HepG2 (cell line): ENCODE measurements around the gene THRB. TPM values are rescaled to one million over a fixed set of nuclear protein-coding genes. Genes with fewer than 3 reads are reported as not detected.

ENCODE experiments used
- ATAC-seq: fragments of 200-7000 bp; cut with Tn5 transposase; 3 replicates; pipeline ENCODE4 v1.9.1; 2020; ENCODE audit warnings: mild to moderate bottlenecking, moderate library complexity
- BruUV-seq: library from RNA; stranded (reverse); fragments of 400-500 nt; replicated peaks from 2 replicates; lab custom pipeline; 2021; lab: Mats Ljungman, UMichigan
- CTCF ChIA-PET: fragments of 300-600 bp; formaldehyde crosslinking; extraction: SDS; loops from one replicate; lab custom pipeline; 2021; ENCODE audit warnings: low total read pairs, inconsistent platforms, low intra/inter-chr PET ratio; lab: Yijun Ruan, JAX
- POLR2A ChIA-PET: fragments of 350-600 bp; sonication (Branson Sonifier 250); formaldehyde crosslinking; loops from one replicate; lab custom pipeline; 2020; ENCODE audit warnings: antibody characterized with exemption, inconsistent platforms; lab: Yijun Ruan, JAX
- DNase-seq: peaks from one replicate; pipeline ENCODE4 v3.0.0-alpha.2; 2015; ENCODE audit warnings: low spot score
- FAIRE-seq: peaks from 3 replicates; lab custom pipeline; 2011; peaks lifted over from hg19 to GRCh38; lab: Jason Lieb, UNC
- H2AFZ ChIP-seq: one replicate; pipeline ENCODE4 v1.6.1; 2011; ENCODE audit warnings: low read length, inconsistent platforms
- H3K27ac ChIP-seq: fragments of 300-600 bp; 3 replicates; pipeline ENCODE4 v1.8.0; 2011; ENCODE audit warnings: mixed run types, mild to moderate bottlenecking, mixed read lengths, low read length, inconsistent platforms; ENCODE audit not compliant: insufficient read depth; ENCODE audit errors: extremely low read length
- H3K27me3 ChIP-seq, 2 experiments: fragments of 200-600 bp in 1 of 2; 2 replicates in 1 of 2; 3 replicates in 1 of 2; pipeline versions ENCODE4 v1.6.0 to v1.8.0; 2011; ENCODE audit warnings: low read length in 2 of 2, mild to moderate bottlenecking in 2 of 2, moderate library complexity in 2 of 2, inconsistent platforms in 1 of 2; ENCODE audit not compliant: insufficient read depth in 2 of 2, control insufficient read depth in 1 of 2
- H3K36me3 ChIP-seq, 2 experiments: fragments of 200-600 bp in 1 of 2; replicated peaks in 1 of 2; 2 replicates in 1 of 2; 3 replicates in 1 of 2; pipeline versions ENCODE4 v1.5.1 to v1.8.0; 2011; ENCODE audit warnings: low read length in 2 of 2, inconsistent platforms in 1 of 2; ENCODE audit not compliant: insufficient read depth in 2 of 2, control insufficient read depth in 1 of 2
- H3K4me1 ChIP-seq: 2 replicates; pipeline ENCODE4 v1.5.1; 2012; ENCODE audit warnings: low read length, inconsistent platforms; ENCODE audit not compliant: insufficient read depth
- H3K4me2 ChIP-seq: 2 replicates; pipeline ENCODE4 v1.6.0; 2011; ENCODE audit warnings: low read depth, low read length, inconsistent platforms
- H3K4me3 ChIP-seq, 3 experiments: fragments of 200-600 bp in 1 of 3; sonication (generic), shearing (Covaris generic) in 1 of 3; replicated peaks in 1 of 3; 2 replicates each; pipeline ENCODE4 v1.5.1; 2011 to 2016; ENCODE audit warnings: low read length in 3 of 3, inconsistent platforms in 2 of 3, low read depth in 2 of 3, mild to moderate bottlenecking in 2 of 3, control low read depth in 1 of 3, mixed read lengths in 1 of 3; ENCODE audit not compliant: insufficient read depth in 1 of 3
- H3K79me2 ChIP-seq: one replicate; pipeline ENCODE4 v1.6.1; 2011; ENCODE audit warnings: low read length, inconsistent platforms; ENCODE audit not compliant: insufficient read depth
- H3K9ac ChIP-seq: 2 replicates; pipeline ENCODE4 v1.6.0; 2011; ENCODE audit warnings: mild to moderate bottlenecking, low read depth, low read length, inconsistent platforms; ENCODE audit not compliant: insufficient read depth
- H3K9me3 ChIP-seq: 2 replicates; pipeline ENCODE4 v1.5.1; 2012; ENCODE audit warnings: mild to moderate bottlenecking, low read length
- H4K20me1 ChIP-seq: 2 replicates; pipeline ENCODE4 v1.6.0; 2011; ENCODE audit warnings: inconsistent platforms, mild to moderate bottlenecking, low read length, moderate library complexity; ENCODE audit not compliant: insufficient read depth
- MLXIP ChIP-seq: sonication (generic); formaldehyde crosslinking; IDR thresholded peaks from 2 replicates; pipeline ENCODE4 v1.9.0; 2021; ENCODE audit warnings: missing genetic modification reagents, borderline replicate concordance
- TFDP1 ChIP-seq: IDR thresholded peaks from 2 replicates; pipeline ENCODE4 v1.6.1; 2016; ENCODE audit warnings: missing compliant biosample characterization, missing genetic modification reagents, borderline replicate concordance
- ZBTB21 ChIP-seq: sonication (generic); formaldehyde crosslinking; IDR thresholded peaks from 2 replicates; pipeline ENCODE4 v1.4.0; 2020; ENCODE audit warnings: missing genetic modification reagents
- ZKSCAN8 ChIP-seq: IDR thresholded peaks from 2 replicates; pipeline ENCODE4 v1.6.1; 2016; ENCODE audit warnings: borderline replicate concordance, missing genetic modification reagents, missing compliant biosample characterization
- ZNF556 ChIP-seq: sonication (generic); formaldehyde crosslinking; IDR thresholded peaks from 2 replicates; pipeline ENCODE4 v1.4.0; 2020; ENCODE audit warnings: mild to moderate bottlenecking, missing genetic modification reagents, borderline replicate concordance
- WGBS: methylation state at CpG from one replicate; pipeline ENCODE4 v1.1.6; 2017; ENCODE audit warnings: low lambda C conversion rate; 5-methylcytosine and 5-hydroxymethylcytosine counted together
- in situ Hi-C: cut with HindIII; loops from 2 replicates; pipeline ENCODE4 v1.10.0; 2017; ENCODE audit warnings: low pct_unique_long_range_greater_than_20kb; ENCODE audit not compliant: extremely low pct_ligation_motif_present
- intact Hi-C: fragments of 100-400 bp; cut with micrococcal nuclease; formaldehyde crosslinking; loops from one replicate; pipeline ENCODE4 v1.10.0; 2022; ENCODE audit not compliant: unreplicated experiment
- polyA plus RNA-seq, 8 experiments: library from polyadenylated mRNA; depleted of rRNA in 3 of 8; stranded (reverse) in 7 of 8; unstranded in 1 of 8; fragments of >200 nt; fragmentation: Illumina TruSeq in 4 of 8; extraction: Trizol in 4 of 8; gene quantifications; 2 replicates each; pipeline versions ENCODE4 v1.2.1 to v1.2.3, GENCODE V29; 2011 to 2016; ENCODE audit warnings: low read depth in 4 of 8, missing spikeins in 1 of 8, mixed read lengths in 1 of 8; ENCODE audit not compliant: insufficient read depth in 1 of 8
- total RNA-seq, 5 experiments: library from RNA; depleted of rRNA; stranded (reverse); fragments of >200 nt; fragmentation: Illumina TruSeq; extraction: Trizol; gene quantifications; 2 replicates each; pipeline ENCODE4 v1.2.3, GENCODE V29; 2016; ENCODE audit warnings: low read depth in 1 of 5

The THRB gene
- total and polyA plus RNA-seq, 2 of the 13 experiments (the other 11 are each of a cell fraction or from before 2014, with no cell fraction given) = 4.7 to 22.7 TPM

- WGBS = 100% methylated on average over 1 of the region's 1 CpG
- ATAC-seq = no peak
- FAIRE-seq = no peak
- Histone ChIP-seq H3K9me3 (no peaks in the 10 kb centered on the region), H2AFZ (no peak overlapping the region), H3K27ac (no peak overlapping the region), H3K9ac (no peak overlapping the region), H3K4me1 (peaks cover 16% of the 10 kb centered on the region), H3K4me2 (no peak overlapping the region), H4K20me1 (peaks cover 3% of the 10 kb centered on the region; the same call in 1 of the 2 replicates), H3K79me2 (no peaks in the 10 kb centered on the region), H3K36me3 (no peaks in the 10 kb centered on the region), H3K4me3 (no peak overlapping the region), H3K27me3 (no peaks in the 10 kb centered on the region)
- ChIA-PET CTCF (no interaction called here), POLR2A (no interaction called here)
- no peak for DNase-seq
- TF ChIP-seq ZKSCAN8 (CRISPR knock-in tag) = no peak
- TF ChIP-seq TFDP1 (CRISPR knock-in tag) = no peak
- no peak for TF ChIP-seq ZBTB21 (CRISPR knock-in tag)
- no peak for TF ChIP-seq MLXIP (CRISPR knock-in tag)
- no peak for TF ChIP-seq ZNF556 (CRISPR knock-in tag)
- intact Hi-C loops (no loop called here), in situ Hi-C loops (no loop called here)
- BruUV-seq = no TSS peak
These were observed 245.1 kb downstream of the THRB start for GRCh38 chr3:24249523-24249922.
